Upper lobe of right lung (tissue), 1 donor: Measurements from ENCODE around the gene BRD1. TPM values are rescaled to one million over a fixed set of nuclear protein-coding genes. Genes with fewer than 3 reads are reported as not detected.

Experiments
- ATAC-seq: fragments of 200-7000 bp; cut with Tn5 transposase; one replicate; pipeline ENCODE4 v1.9.1; 2020; ENCODE audit warnings: mild to moderate bottlenecking, moderate library complexity
- DNase-seq: peaks from one replicate; pipeline ENCODE4 v3.0.0-alpha.2; 2020
- H3K27ac ChIP-seq: fragments of 200-600 bp; one replicate; pipeline ENCODE4 v1.8.0; 2022
- H3K27me3 ChIP-seq: fragments of 200-600 bp; one replicate; pipeline ENCODE4 v1.8.0; 2022; ENCODE audit warnings: mild to moderate bottlenecking
- H3K36me3 ChIP-seq: fragments of 200-600 bp; one replicate; pipeline ENCODE4 v1.8.0; 2022
- H3K4me1 ChIP-seq: fragments of 200-600 bp; one replicate; pipeline ENCODE4 v1.8.0; 2022
- H3K4me3 ChIP-seq: fragments of 200-600 bp; one replicate; pipeline ENCODE4 v1.8.0; 2022; ENCODE audit warnings: mild to moderate bottlenecking
- H3K9me3 ChIP-seq: fragments of 200-600 bp; one replicate; pipeline ENCODE4 v1.8.0; 2022
- intact Hi-C: fragments of 100-400 bp; cut with DNase I; formaldehyde crosslinking; loops from one replicate; pipeline ENCODE4 v1.11.0; 2022
- total RNA-seq: library from RNA; stranded (reverse); fragmentation: NEBNext Ultra II Directional; extraction: Animal tissue kit (Norgen Biotek cat#: 25700); gene quantifications from one replicate; pipeline ENCODE4 v1.2.1, GENCODE V29; 2021
- TF ChIP-seq, protein P1 (sequence below): fragments of 200-600 bp; IDR thresholded peaks from one replicate; pipeline ENCODE4 v1.8.0; 2022; ENCODE audit warnings: antibody characterized with exemption
- donor health status: DM: no; HTN: yes; CAD: no; lungs with severe emphysema.

Gene BRD1
- total RNA-seq, 1 donor from 2014 or later: 39.0 TPM

DNA sequence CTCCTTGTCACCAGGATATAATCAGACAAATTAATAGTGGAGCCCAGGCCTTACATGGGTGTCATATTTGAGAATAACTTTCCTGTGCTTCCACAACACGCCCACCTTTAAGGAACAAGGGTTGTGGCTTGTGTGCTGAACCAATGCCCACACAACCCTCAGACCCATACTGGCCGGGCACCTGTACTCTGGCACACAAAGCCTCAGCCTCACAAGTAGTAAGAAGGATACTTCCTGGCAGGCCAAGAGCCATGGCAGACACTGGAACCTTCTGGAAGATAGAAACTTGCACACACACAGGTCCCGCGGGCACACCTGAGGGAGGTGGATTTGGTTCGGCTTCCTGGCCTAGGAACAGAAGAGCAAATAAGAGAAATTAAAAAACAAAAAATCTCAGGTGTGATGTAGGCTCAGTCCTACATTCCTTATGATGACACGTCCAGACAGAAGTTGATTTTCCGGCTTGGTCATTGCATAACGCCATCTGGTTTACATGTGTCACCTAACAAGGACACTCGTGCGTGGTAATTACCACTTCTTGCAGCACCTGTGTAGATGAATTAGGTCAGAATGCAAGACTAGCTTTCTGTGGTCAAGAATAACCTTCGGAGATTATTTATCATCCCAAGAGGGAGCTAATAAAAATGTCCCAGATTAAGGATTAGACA lies 5.8 kb upstream of the BRD1 start:
- ATAC-seq: peak; percentile 84
- Histone ChIP-seq H3K27ac (peak overlapping the region; percentile 74), H3K4me1 (no peaks in the 10 kb centered on the region), H3K27me3 (no peaks in the 10 kb centered on the region), H3K9me3 (no peaks in the 10 kb centered on the region), H3K4me3 (no peak overlapping the region), H3K36me3 (no peaks in the 10 kb centered on the region)
- no peak for DNase-seq
- TF ChIP-seq, protein P1, sequence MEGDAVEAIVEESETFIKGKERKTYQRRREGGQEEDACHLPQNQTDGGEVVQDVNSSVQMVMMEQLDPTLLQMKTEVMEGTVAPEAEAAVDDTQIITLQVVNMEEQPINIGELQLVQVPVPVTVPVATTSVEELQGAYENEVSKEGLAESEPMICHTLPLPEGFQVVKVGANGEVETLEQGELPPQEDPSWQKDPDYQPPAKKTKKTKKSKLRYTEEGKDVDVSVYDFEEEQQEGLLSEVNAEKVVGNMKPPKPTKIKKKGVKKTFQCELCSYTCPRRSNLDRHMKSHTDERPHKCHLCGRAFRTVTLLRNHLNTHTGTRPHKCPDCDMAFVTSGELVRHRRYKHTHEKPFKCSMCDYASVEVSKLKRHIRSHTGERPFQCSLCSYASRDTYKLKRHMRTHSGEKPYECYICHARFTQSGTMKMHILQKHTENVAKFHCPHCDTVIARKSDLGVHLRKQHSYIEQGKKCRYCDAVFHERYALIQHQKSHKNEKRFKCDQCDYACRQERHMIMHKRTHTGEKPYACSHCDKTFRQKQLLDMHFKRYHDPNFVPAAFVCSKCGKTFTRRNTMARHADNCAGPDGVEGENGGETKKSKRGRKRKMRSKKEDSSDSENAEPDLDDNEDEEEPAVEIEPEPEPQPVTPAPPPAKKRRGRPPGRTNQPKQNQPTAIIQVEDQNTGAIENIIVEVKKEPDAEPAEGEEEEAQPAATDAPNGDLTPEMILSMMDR: no peak
- intact Hi-C loops: no loop called here

DNA sequence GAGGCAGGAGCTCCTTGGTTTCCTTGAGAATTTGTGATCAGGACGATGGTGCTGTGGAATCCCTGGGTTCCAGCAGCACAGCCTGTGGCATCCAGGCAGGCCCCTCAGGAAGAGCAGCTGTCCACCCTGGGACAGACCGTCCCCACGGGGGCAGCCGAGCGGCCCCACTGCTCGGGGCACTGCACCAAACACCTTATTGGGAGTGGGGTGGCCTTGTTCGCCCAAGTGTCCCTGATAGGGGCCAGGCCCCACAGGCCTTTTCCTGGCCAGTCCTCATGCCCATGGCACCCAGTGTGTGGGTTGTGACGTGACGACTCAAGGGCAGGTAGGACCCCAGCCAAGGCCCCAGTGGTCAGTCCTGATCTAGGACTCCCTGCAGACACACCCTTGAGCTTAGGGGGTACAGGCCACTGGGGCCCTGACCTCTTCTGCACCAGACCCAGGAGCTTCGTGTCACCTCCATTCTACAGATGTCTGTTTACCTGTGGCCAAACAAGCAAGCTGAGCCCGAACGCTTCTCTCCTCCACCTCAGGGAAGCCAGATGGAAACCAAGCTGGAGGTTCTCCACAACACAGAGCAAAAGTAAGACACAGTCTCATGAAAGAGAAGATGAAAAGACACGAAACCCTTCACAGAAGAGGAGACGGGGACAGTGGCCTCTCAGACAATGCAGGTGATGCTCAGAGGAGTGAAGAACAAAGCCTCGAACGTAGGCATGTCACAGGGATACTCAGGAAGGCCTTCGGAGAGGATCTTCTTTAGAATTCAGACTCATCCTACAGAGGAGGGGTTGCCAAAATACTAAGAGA lies 1.6 kb upstream of the BRD1 start:
- Histone ChIP-seq H3K4me3 (no peak overlapping the region), H3K27me3 (no peaks in the 10 kb centered on the region), H3K27ac (no peak overlapping the region), H3K9me3 (no peaks in the 10 kb centered on the region), H3K36me3 (no peaks in the 10 kb centered on the region), H3K4me1 (peaks cover 21% of the 10 kb centered on the region)
- intact Hi-C loops: loop anchor here (10.0 kb wide), 1 partner anchor 54 kb away; no protein-coding TSS in a partner anchor
- ATAC-seq (no peak), DNase-seq (no peak)
- TF ChIP-seq, protein P1: no peak

DNA sequence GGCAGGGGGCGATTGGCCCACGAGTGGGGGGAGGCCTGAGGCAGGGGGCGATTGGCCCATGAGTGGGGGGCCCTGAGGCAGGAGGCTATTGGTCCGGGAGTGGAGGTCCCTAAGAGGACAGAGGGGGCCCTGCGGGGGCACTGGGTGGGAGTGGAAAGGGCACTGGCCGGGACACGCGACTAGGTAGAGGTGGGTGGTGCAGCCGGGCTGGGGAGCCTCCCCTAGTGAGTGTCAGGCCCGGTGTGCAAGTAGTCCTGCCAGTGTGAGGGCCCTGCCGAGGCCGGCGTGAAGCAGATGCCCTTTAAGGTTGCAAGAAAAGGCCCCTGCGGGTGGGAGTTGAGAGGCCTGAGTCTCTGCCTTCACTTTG lies 909 bp upstream of the BRD1 start:
- no peak overlapping the region for H3K27ac ChIP-seq
- no peak for DNase-seq
- no peak for ATAC-seq
- no peaks in the 10 kb centered on the region for H3K9me3 ChIP-seq
- no peak overlapping the region for H3K4me3 ChIP-seq
- intact Hi-C loops: loop anchor here (10.0 kb wide), 1 partner anchor 54 kb away; no protein-coding TSS in a partner anchor
- TF ChIP-seq, protein P1: no peak
- peaks cover 4% of the 10 kb centered on the region for H3K36me3 ChIP-seq
- H3K27me3 ChIP-seq: no peaks in the 10 kb centered on the region
- H3K4me1 ChIP-seq: peaks cover 22% of the 10 kb centered on the region

DNA sequence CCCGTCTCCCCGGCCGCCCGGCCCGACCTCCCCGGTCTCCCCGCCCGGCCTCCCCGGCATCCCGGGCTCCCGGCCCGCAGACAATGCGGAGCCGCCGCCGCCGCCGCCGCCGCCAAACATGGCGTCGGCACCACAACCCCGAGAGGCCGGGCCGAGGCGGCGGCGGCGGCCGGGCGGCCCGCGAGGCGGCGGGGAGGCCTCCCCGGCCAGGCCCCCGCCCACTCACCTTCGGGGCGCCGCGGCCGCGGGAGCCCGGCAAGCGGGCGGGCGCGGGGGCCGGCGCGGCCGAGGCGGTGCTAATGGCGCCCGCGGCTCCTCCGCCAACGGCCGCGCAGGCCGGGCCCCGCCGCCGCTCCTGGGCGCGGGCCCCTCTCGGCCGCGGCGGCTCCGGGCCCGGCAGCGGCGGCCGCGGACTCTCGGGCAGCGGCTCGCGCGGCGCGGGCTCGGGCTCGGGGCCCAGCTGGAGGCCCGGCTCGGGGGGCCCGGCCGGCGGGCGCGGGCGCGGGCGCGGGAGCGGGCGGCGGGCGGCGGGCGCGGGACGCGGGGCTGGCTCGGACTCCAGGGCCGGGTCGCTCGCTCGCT lies 311 bp downstream of the BRD1 start:
- TF ChIP-seq, protein P1: no peak
- peak overlapping the region; percentile 88 for H3K4me3 ChIP-seq

DNA sequence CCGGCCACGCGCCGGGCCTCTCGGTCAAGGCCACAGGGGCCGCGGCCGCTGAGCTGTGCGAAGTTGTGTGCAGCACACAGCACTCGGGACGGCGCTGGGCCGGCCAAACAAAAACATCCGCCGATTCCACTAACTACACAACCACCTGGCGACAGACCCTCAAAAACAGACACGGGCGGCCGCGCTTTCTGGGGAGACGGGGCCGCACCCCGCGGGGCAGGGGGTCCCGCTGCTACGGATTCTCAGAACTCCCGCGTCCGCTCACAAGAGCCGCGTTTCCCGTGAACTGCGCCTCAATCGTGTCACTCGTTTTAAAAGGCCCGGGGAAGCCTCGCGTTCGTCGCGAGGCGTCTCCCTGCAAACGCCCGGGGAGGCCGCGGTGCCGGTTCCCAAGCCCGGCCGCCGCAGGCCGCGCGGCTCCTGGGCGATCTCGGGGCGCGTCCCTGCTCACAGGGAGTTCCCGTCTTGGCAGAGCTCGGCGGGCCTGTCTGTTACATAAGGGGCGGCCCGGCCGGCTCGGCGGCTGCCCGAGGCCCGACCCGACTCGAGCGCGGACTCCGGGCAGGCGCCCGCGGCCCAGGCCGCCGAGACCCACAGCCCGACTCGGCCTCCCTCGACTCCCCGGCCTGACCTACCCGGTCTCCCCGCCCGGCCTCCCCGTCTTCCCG lies 936 bp downstream of the BRD1 start:
- intact Hi-C loops: loop anchor here (10.0 kb wide), 1 partner anchor 52 kb away; no protein-coding TSS in a partner anchor
- Histone ChIP-seq H3K4me1 (peaks cover 23% of the 10 kb centered on the region), H3K9me3 (no peaks in the 10 kb centered on the region), H3K36me3 (peaks cover 22% of the 10 kb centered on the region), H3K4me3 (peak overlapping the region; percentile 88), H3K27me3 (no peaks in the 10 kb centered on the region), H3K27ac (peak overlapping the region; percentile 88)
- DNase-seq (peak; percentile 80), ATAC-seq (peak; percentile 68)
- TF ChIP-seq, protein P1: no peak

More for the DNA sequence above, 311 bp downstream of the BRD1 start:
- Histone ChIP-seq H3K4me1 (peaks cover 22% of the 10 kb centered on the region), H3K27ac (peak overlapping the region; percentile 88), H3K36me3 (peaks cover 16% of the 10 kb centered on the region), H3K27me3 (no peaks in the 10 kb centered on the region), H3K9me3 (no peaks in the 10 kb centered on the region)
- ATAC-seq (peak; percentile 35), DNase-seq (no peak)
- intact Hi-C loops: loop anchor here (10.0 kb wide), 1 partner anchor 53 kb away; no protein-coding TSS in a partner anchor
